ENCODE data around the gene UMODL1.

Gene UMODL1

GRCh38 chr21:42117229-42117966 lies 46.3 kb downstream of the UMODL1 start:
- peak; percentile 82 for DNase-seq (ENCODE audit: low read depth)
- TF ChIP-seq CTCF (IDR thresholded peaks at IDR 0.05; ENCODE audit: low read length, missing control alignments): peak; percentile 97
- peak overlapping the region; percentile 24 for H3K4me3 ChIP-seq (replicated peaks; ENCODE audit: low read depth, low read length)

- no peak for TF ChIP-seq CTCF (IDR thresholded peaks at IDR 0.05; ENCODE audit: low read length, missing control alignments)
- no peak for DNase-seq (ENCODE audit: low read depth)
- H3K4me3 ChIP-seq (replicated peaks; ENCODE audit: low read depth, low read length): no peak overlapping the region
Measured at GRCh38 chr21:42117967-42118780, 47.1 kb downstream of the UMODL1 start.

GRCh38 chr21:42118901-42119300 lies 47.8 kb downstream of the UMODL1 start:
- DNase-seq (ENCODE audit: low read depth): no peak
- no peak for TF ChIP-seq CTCF (IDR thresholded peaks at IDR 0.05; ENCODE audit: low read length, missing control alignments)
- no peak overlapping the region for H3K4me3 ChIP-seq (replicated peaks; ENCODE audit: low read depth, low read length)

GRCh38 chr21:42120101-42120902 lies 49.2 kb downstream of the UMODL1 start:
- no peak for DNase-seq (ENCODE audit: low read depth)
- no peak for TF ChIP-seq CTCF (IDR thresholded peaks at IDR 0.05; ENCODE audit: low read length, missing control alignments)
- no peak overlapping the region for H3K4me3 ChIP-seq (replicated peaks; ENCODE audit: low read depth, low read length)

- H3K4me3 ChIP-seq (replicated peaks; ENCODE audit: low read depth, low read length): no peak overlapping the region
- DNase-seq (ENCODE audit: low read depth): no peak
- no peak for TF ChIP-seq CTCF (IDR thresholded peaks at IDR 0.05; ENCODE audit: low read length, missing control alignments)
Measured at GRCh38 chr21:42120903-42121535, 49.9 kb downstream of the UMODL1 start.

GRCh38 chr21:42121794-42122193 lies 50.7 kb downstream of the UMODL1 start:
- TF ChIP-seq CTCF (IDR thresholded peaks at IDR 0.05; ENCODE audit: low read length, missing control alignments): no peak
- DNase-seq (ENCODE audit: low read depth): no peak
- H3K4me3 ChIP-seq (replicated peaks; ENCODE audit: low read depth, low read length): no peak overlapping the region

Measured in fibroblast of pulmonary artery (primary cell).